PC-3 (cell line): Measurements from ENCODE around the gene ARFIP1. TPM values are rescaled to one million over a fixed set of nuclear protein-coding genes. Genes with fewer than 3 reads are reported as not detected.
A peak's percentile ranks its signal among the peaks of the same experiment; 100 is the strongest.
"Not testable (repeated sequence)": the region's sequence is repeated elsewhere in the genome, so short reads cannot be mapped to it uniquely, and the experiment has no call there.

ENCODE experiments used
- ATAC-seq: fragments of 200-7000 bp; cut with Tn5 transposase; 2 replicates; pipeline ENCODE4 v1.9.1; 2020; ENCODE audit warnings: mild to moderate bottlenecking, moderate library complexity
- BruUV-seq: library from RNA; stranded (reverse); fragments of 400-500 nt; replicated peaks from 2 replicates; lab custom pipeline; 2021; lab: Mats Ljungman, UMichigan
- CTCF ChIA-PET: fragments of 300-600 bp; sonication (Branson Sonifier 250); formaldehyde crosslinking; loops from one replicate; lab custom pipeline; 2022; ENCODE audit warnings: antibody characterized with exemption; lab: Charles Lee
- POLR2A ChIA-PET: fragments of 300-600 bp; sonication (Branson Sonifier 250); formaldehyde crosslinking; loops from one replicate; lab custom pipeline; 2022; ENCODE audit warnings: antibody characterized with exemption; ENCODE audit not compliant: unreplicated experiment; lab: Charles Lee
- DNase-seq: peaks from one replicate; pipeline ENCODE4 v3.0.0-alpha.2; 2015
- H2AFZ ChIP-seq: fragments of 300-600 bp; sonication (generic); 2 replicates; pipeline ENCODE4 v1.6.0; 2016; ENCODE audit warnings: antibody characterized with exemption, low read length
- H3F3A ChIP-seq: fragments of 300-600 bp; sonication (generic); one replicate; pipeline ENCODE4 v1.6.0; 2017; ENCODE audit warnings: antibody characterized with exemption, low read length, control low read depth, mild to moderate bottlenecking; ENCODE audit not compliant: unreplicated experiment
- H3K27ac ChIP-seq: fragments of 300-600 bp; sonication (generic); 2 replicates; pipeline ENCODE4 v1.5.1; 2016; ENCODE audit warnings: mild to moderate bottlenecking, low read length
- H3K27me3 ChIP-seq: fragments of 300-600 bp; sonication (generic); 2 replicates; pipeline ENCODE4 v1.6.1; 2016; ENCODE audit warnings: low read length, mixed read lengths
- H3K36me3 ChIP-seq: fragments of 300-600 bp; sonication (generic); 2 replicates; pipeline ENCODE4 v1.6.1; 2016; ENCODE audit warnings: low read depth, mixed run types, low read length, mixed read lengths
- H3K4me1 ChIP-seq: fragments of 300-600 bp; sonication (generic); 2 replicates; pipeline ENCODE4 v1.5.1; 2016; ENCODE audit warnings: low read length; ENCODE audit not compliant: insufficient read depth
- H3K4me2 ChIP-seq: fragments of 300-600 bp; sonication (generic); 2 replicates; pipeline ENCODE4 v1.6.0; 2016; ENCODE audit warnings: low read length
- H3K4me3 ChIP-seq: fragments of 300-600 bp; sonication (generic); 2 replicates; pipeline ENCODE4 v1.5.1; 2016; ENCODE audit warnings: mild to moderate bottlenecking, low read length, mixed read lengths
- H3K79me2 ChIP-seq: fragments of 300-600 bp; sonication (generic); 2 replicates; pipeline ENCODE4 v1.6.1; 2017; ENCODE audit warnings: low read length, mixed read lengths
- H3K9ac ChIP-seq: fragments of 300-600 bp; sonication (generic); 2 replicates; pipeline ENCODE4 v1.6.0; 2016; ENCODE audit warnings: mild to moderate bottlenecking, low read length
- H3K9me2 ChIP-seq: fragments of 300-600 bp; sonication (generic); replicated peaks from 2 replicates; pipeline ENCODE4 v1.6.1; 2016; ENCODE audit warnings: mixed run types, low read length, mixed read lengths
- H3K9me3 ChIP-seq: fragments of 300-600 bp; sonication (generic); 2 replicates; pipeline ENCODE4 v1.6.1; 2016; ENCODE audit warnings: low read length, mixed read lengths
- H4K20me1 ChIP-seq: fragments of 300-600 bp; sonication (generic); 2 replicates; pipeline ENCODE4 v1.6.1; 2016; ENCODE audit warnings: low read length, mixed read lengths
- CTCF ChIP-seq: fragments of 300-600 bp; sonication (generic); conservative IDR thresholded peaks from 2 replicates; pipeline ENCODE4 v1.5.1; 2017; ENCODE audit warnings: antibody characterized with exemption, low read depth, mild to moderate bottlenecking, low read length
- EZH2 ChIP-seq: fragments of 300-600 bp; sonication (generic); IDR thresholded peaks from one replicate; pipeline ENCODE4 v1.6.1; 2017; ENCODE audit warnings: antibody characterized with exemption, mild to moderate bottlenecking, low read length; ENCODE audit not compliant: unreplicated experiment
- EZH2phosphoT487 ChIP-seq: fragments of 300-600 bp; sonication (generic); IDR thresholded peaks from 2 replicates; pipeline ENCODE4 v1.6.1; 2018; ENCODE audit warnings: mild to moderate bottlenecking, antibody characterized with exemption, low read length, borderline replicate concordance
- intact Hi-C: fragments of 100-400 bp; cut with micrococcal nuclease; formaldehyde crosslinking; loops from 2 replicates; pipeline ENCODE4 v1.9.0; 2023
- total RNA-seq: library from RNA; depleted of rRNA; stranded (reverse); fragments of >200 nt; gene quantifications from 2 replicates; pipeline ENCODE4 v1.2.3, GENCODE V29; 2014

ARFIP1 gene
- total RNA-seq, 1 experiment from 2014 or later = 23.5 TPM

- Histone ChIP-seq H3K27me3 (no peaks in the 10 kb centered on the region), H3F3A (no peaks in the 10 kb centered on the region), H4K20me1 (no peaks in the 10 kb centered on the region), H3K4me3 (no peak overlapping the region), H3K4me1 (no peaks in the 10 kb centered on the region), H2AFZ (no peak overlapping the region), H3K4me2 (no peak overlapping the region), H3K9me3 (no peaks in the 10 kb centered on the region), H3K9ac (no peak overlapping the region), H3K36me3 (peaks cover 6% of the 10 kb centered on the region; the same call in 1 of the 2 replicates), H3K27ac (no peak overlapping the region), H3K79me2 (no peaks in the 10 kb centered on the region), H3K9me2 (no peaks in the 10 kb centered on the region)
- CTCF ChIA-PET = no interaction called here
- TF ChIP-seq CTCF = no peak
- TF ChIP-seq EZH2 = no peak
- no peak for TF ChIP-seq EZH2phosphoT487
- DNase-seq (peak; percentile 11), ATAC-seq (no peak)
- intact Hi-C loops = no loop called here
- BruUV-seq = no TSS peak
- POLR2A ChIA-PET = no interaction called here
Measured at GRCh38 chr4:152831416-152831815, 51.7 kb downstream of the ARFIP1 start.

GRCh38 chr4:152836936-152837335 is 57.2 kb downstream of the ARFIP1 start:
- H3K4me1 ChIP-seq = no peaks in the 10 kb centered on the region
- CTCF ChIA-PET = no interaction called here

GRCh38 chr4:152839729-152840128 is 60.0 kb downstream of the ARFIP1 start:
- H3K4me3 ChIP-seq, BruUV-seq, CTCF ChIA-PET, H3K9me2 ChIP-seq, DNase-seq, POLR2A ChIA-PET, H3K9me3 ChIP-seq, H3K27ac ChIP-seq, H2AFZ ChIP-seq, H3K27me3 ChIP-seq, H3K79me2 ChIP-seq, ATAC-seq, H3K36me3 ChIP-seq, H4K20me1 ChIP-seq, intact Hi-C loops, H3F3A ChIP-seq, H3K4me1 ChIP-seq, H3K4me2 ChIP-seq, H3K9ac ChIP-seq: not testable (repeated sequence)

More at GRCh38 chr4:152836936-152837335, 57.2 kb downstream of the ARFIP1 start:
- Histone ChIP-seq H2AFZ (no peak overlapping the region), H4K20me1 (no peaks in the 10 kb centered on the region), H3K4me3 (no peak overlapping the region), H3K4me2 (no peak overlapping the region), H3K36me3 (peaks cover 6% of the 10 kb centered on the region; the same call in 1 of the 2 replicates), H3K27ac (no peak overlapping the region), H3K27me3 (no peaks in the 10 kb centered on the region), H3K79me2 (no peaks in the 10 kb centered on the region), H3K9me2 (no peaks in the 10 kb centered on the region), H3K9me3 (no peaks in the 10 kb centered on the region), H3F3A (no peaks in the 10 kb centered on the region), H3K9ac (no peak overlapping the region)
- no TSS peak for BruUV-seq
- intact Hi-C loops = no loop called here
- DNase-seq = no peak
- ATAC-seq = no peak
- TF ChIP-seq CTCF (no peak), EZH2phosphoT487 (no peak), EZH2 (no peak)
- POLR2A ChIA-PET = no interaction called here
